ENCODE results near the gene ZCCHC13. TPM values are rescaled to one million over a fixed set of nuclear protein-coding genes. Genes with fewer than 3 reads are reported as not detected.
"Not testable (repeated sequence)": the region's sequence is repeated elsewhere in the genome, so short reads cannot be mapped to it uniquely, and the experiment has no call there.

Gene ZCCHC13
- total RNA-seq (not detected), polyA plus RNA-seq (ENCODE audit: insufficient read depth, low read depth, low replicate concordance) (not detected)
- long read RNA-seq, donor 1: 0 reads
- long read RNA-seq, donor 2: 0 reads
- long read RNA-seq, donor 3: 0 reads
- long read RNA-seq, donor 4: 0 reads
- long read RNA-seq, donor 5: 0 reads
- long read RNA-seq, donor 6: 0 reads
- long read RNA-seq, donor 7: 0 reads
- long read RNA-seq, donor 8: 0 reads
- long read RNA-seq, donor 9: 0 reads
- long read RNA-seq, donor 10: 0 reads

DNA sequence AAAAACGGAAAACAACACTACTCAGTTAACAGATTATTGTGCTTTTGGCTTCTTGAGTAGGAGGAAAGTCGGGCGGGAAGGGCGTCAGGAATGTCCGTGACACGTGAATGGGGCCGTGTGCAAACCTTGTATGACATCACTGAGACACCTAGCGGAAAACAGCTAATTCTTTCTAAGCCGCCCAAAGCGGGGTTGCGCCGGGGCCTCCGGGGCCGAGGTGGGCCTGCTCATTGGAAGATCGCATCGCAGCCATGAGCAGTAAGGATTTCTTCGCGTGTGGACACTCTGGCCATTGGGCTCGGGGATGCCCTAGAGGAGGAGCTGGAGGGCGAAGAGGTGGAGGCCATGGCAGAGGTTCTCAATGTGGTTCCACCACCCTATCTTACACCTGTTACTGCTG is at the start of gene ZCCHC13:
Gene ZCCHC13, plus strand, starts transcription at position 165 of the 400 bp plus-strand sequence. Its CDS starts 87 bp downstream, at position 252.
- intact Hi-C loops (cut with DNase I): no loop called here
- Histone ChIP-seq H3K36me3 (ENCODE audit: control insufficient read depth in 2 of 3, insufficient read depth in 3 of 3, low read length in 3 of 3) (no peaks in the 10 kb centered on the region), H3K4me3 (ENCODE audit: low read length in 3 of 3) (no peak within 1 kb of the TSS), H3K4me1 (ENCODE audit: control insufficient read depth in 2 of 3, insufficient read depth in 2 of 3, low read depth in 1 of 3, low read length in 3 of 3) (no peaks in the 10 kb centered on the region), H3K27ac (ENCODE audit: low read depth in 2 of 2, low read length in 2 of 2) (no peak within 1 kb of the TSS), H3K27me3 (ENCODE audit: control insufficient read depth, insufficient read depth, low read length) (no peaks in the 10 kb centered on the region), H3K9me3 (ENCODE audit: control insufficient read depth in 2 of 3, insufficient read depth in 1 of 3, low read length in 3 of 3) (no peaks in the 10 kb centered on the region), H3K9ac (ENCODE audit: low read length in 3 of 3) (no peak within 1 kb of the TSS)
- DNase-seq (no peak), FAIRE-seq (no peak)
- TF ChIP-seq, protein P1, sequence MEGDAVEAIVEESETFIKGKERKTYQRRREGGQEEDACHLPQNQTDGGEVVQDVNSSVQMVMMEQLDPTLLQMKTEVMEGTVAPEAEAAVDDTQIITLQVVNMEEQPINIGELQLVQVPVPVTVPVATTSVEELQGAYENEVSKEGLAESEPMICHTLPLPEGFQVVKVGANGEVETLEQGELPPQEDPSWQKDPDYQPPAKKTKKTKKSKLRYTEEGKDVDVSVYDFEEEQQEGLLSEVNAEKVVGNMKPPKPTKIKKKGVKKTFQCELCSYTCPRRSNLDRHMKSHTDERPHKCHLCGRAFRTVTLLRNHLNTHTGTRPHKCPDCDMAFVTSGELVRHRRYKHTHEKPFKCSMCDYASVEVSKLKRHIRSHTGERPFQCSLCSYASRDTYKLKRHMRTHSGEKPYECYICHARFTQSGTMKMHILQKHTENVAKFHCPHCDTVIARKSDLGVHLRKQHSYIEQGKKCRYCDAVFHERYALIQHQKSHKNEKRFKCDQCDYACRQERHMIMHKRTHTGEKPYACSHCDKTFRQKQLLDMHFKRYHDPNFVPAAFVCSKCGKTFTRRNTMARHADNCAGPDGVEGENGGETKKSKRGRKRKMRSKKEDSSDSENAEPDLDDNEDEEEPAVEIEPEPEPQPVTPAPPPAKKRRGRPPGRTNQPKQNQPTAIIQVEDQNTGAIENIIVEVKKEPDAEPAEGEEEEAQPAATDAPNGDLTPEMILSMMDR (IDR thresholded peaks at IDR 0.05; ENCODE audit: borderline replicate concordance, extremely low read depth, insufficient read depth): no peak

- not testable (repeated sequence) for FAIRE-seq, DNase-seq
Measured at GRCh38 chrX:74258111-74258510, 45.9 kb upstream of the ZCCHC13 start.

GRCh38 chrX:74259885-74260491 is 44.0 kb upstream of the ZCCHC13 start:
- no peaks in the 10 kb centered on the region for H3K4me1 ChIP-seq (ENCODE audit: control insufficient read depth in 2 of 3, insufficient read depth in 2 of 3, low read depth in 1 of 3, low read length in 3 of 3)
- TF ChIP-seq, protein P1 (IDR thresholded peaks at IDR 0.05; ENCODE audit: borderline replicate concordance, extremely low read depth, insufficient read depth): no peak
- intact Hi-C loops (cut with DNase I): no loop called here
- FAIRE-seq: no peak
- H3K4me3 ChIP-seq (ENCODE audit: low read length in 3 of 3): no peak overlapping the region
- H3K9me3 ChIP-seq (ENCODE audit: control insufficient read depth in 2 of 3, insufficient read depth in 1 of 3, low read length in 3 of 3): no peaks in the 10 kb centered on the region
- no peak overlapping the region for H3K9ac ChIP-seq (ENCODE audit: low read length in 3 of 3)
- no peak for DNase-seq
- peaks cover 0 to 5% (median 0%) of the 10 kb centered on the region in 3 donors for H3K36me3 ChIP-seq (ENCODE audit: control insufficient read depth in 2 of 3, insufficient read depth in 3 of 3, low read length in 3 of 3)
- H3K27me3 ChIP-seq (ENCODE audit: control insufficient read depth, insufficient read depth, low read length): no peaks in the 10 kb centered on the region
- H3K27ac ChIP-seq (ENCODE audit: low read depth in 2 of 2, low read length in 2 of 2): no peak overlapping the region

More at GRCh38 chrX:74258111-74258510, 45.9 kb upstream of the ZCCHC13 start:
- H3K9ac ChIP-seq (ENCODE audit: low read length in 3 of 3); intact Hi-C loops (cut with DNase I); H3K27me3 ChIP-seq (ENCODE audit: control insufficient read depth, insufficient read depth, low read length); H3K36me3 ChIP-seq (ENCODE audit: control insufficient read depth in 2 of 3, insufficient read depth in 3 of 3, low read length in 3 of 3); H3K4me1 ChIP-seq (ENCODE audit: control insufficient read depth in 2 of 3, insufficient read depth in 2 of 3, low read depth in 1 of 3, low read length in 3 of 3); H3K9me3 ChIP-seq (ENCODE audit: control insufficient read depth in 2 of 3, insufficient read depth in 1 of 3, low read length in 3 of 3); H3K27ac ChIP-seq (ENCODE audit: low read depth in 2 of 2, low read length in 2 of 2); H3K4me3 ChIP-seq (ENCODE audit: low read length in 3 of 3): not testable (repeated sequence)

DNA sequence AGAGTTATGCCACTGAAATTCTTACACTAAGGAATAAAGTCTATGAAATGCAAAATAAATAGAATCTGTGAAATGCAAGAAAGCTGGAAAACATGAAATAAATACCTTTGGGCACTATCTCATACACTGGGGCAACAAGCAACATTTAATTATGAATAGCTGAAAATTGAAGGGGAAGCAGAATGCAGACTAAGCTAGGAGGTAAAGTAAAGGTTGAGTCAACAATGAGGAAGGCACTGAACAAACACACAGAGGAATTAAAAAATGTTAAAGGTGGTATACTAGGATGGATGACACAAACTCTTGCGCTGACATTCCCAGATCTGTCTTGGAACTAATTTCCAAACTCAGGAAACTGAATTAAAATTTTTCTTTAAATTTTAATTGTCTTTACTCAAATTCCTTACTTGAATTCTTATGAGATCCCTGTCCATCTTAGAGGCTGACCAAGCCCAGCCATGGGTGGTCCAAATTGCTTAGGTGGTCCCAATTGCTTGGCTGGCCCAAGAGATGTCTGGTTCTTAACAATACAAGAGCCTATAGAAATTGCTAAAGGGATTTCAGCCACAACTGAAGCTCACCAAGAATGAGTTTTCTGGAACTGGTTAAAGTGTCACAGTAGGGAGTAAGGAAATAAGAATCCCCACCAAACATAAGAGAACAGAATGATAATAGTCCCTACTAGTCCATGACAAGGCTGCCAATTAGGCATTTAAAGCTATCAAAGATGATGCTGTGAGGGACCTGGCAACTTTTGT is 41.3 kb upstream of the ZCCHC13 start:
- H3K9ac ChIP-seq (ENCODE audit: low read length in 3 of 3): no peak overlapping the region
- peaks cover 0 to 5% (median 0%) of the 10 kb centered on the region in 3 donors for H3K36me3 ChIP-seq (ENCODE audit: control insufficient read depth in 2 of 3, insufficient read depth in 3 of 3, low read length in 3 of 3)
- no peaks in the 10 kb centered on the region for H3K9me3 ChIP-seq (ENCODE audit: control insufficient read depth in 2 of 3, insufficient read depth in 1 of 3, low read length in 3 of 3)
- no peak overlapping the region for H3K27ac ChIP-seq (ENCODE audit: low read depth in 2 of 2, low read length in 2 of 2)
- no peak for DNase-seq
- no peaks in the 10 kb centered on the region for H3K4me1 ChIP-seq (ENCODE audit: control insufficient read depth in 2 of 3, insufficient read depth in 2 of 3, low read depth in 1 of 3, low read length in 3 of 3)
- intact Hi-C loops (cut with DNase I): no loop called here
- FAIRE-seq: no peak
- no peak overlapping the region for H3K4me3 ChIP-seq (ENCODE audit: low read length in 3 of 3)
- no peaks in the 10 kb centered on the region for H3K27me3 ChIP-seq (ENCODE audit: control insufficient read depth, insufficient read depth, low read length)
- TF ChIP-seq, protein P1 (IDR thresholded peaks at IDR 0.05; ENCODE audit: borderline replicate concordance, extremely low read depth, insufficient read depth): no peak
